Keratinocyte (primary cell): Measurements from ENCODE around the gene ZBTB45. TPM values are rescaled to one million over a fixed set of nuclear protein-coding genes. Genes with fewer than 3 reads are reported as not detected.

ENCODE experiments used
- DNase-seq: peaks from one replicate; pipeline ENCODE4 v3.0.0-alpha.2; 2011; ENCODE audit warnings: low read depth, missing footprints, low spot score
- FAIRE-seq: peaks from 2 replicates; lab custom pipeline; 2011; peaks lifted over from hg19 to GRCh38; lab: Jason Lieb, UNC
- H2AFZ ChIP-seq: 2 replicates; pipeline ENCODE4 v1.6.0; 2012; ENCODE audit warnings: low read length, control low read depth, inconsistent platforms; ENCODE audit not compliant: control insufficient read depth
- H3K27ac ChIP-seq: 2 replicates; pipeline ENCODE4 v1.5.1; 2011; ENCODE audit warnings: low read length; ENCODE audit not compliant: control insufficient read depth, insufficient read depth
- H3K27me3 ChIP-seq: 3 replicates; pipeline ENCODE4 v1.6.0; 2011; ENCODE audit warnings: low read length; ENCODE audit not compliant: control insufficient read depth, insufficient read depth; ENCODE audit errors: extremely low read depth
- H3K36me3 ChIP-seq, 2 experiments: 2 replicates in 1 of 2; 3 replicates in 1 of 2; pipeline ENCODE4 v1.5.1; 2011; ENCODE audit warnings: low read length in 2 of 2, mild to moderate bottlenecking in 1 of 2; ENCODE audit not compliant: control insufficient read depth in 2 of 2, insufficient read depth in 2 of 2; ENCODE audit errors: extremely low read depth in 1 of 2
- H3K4me1 ChIP-seq: 3 replicates; pipeline ENCODE4 v1.5.1; 2011; ENCODE audit warnings: low read length; ENCODE audit not compliant: control insufficient read depth, insufficient read depth; ENCODE audit errors: extremely low read depth
- H3K4me2 ChIP-seq: 3 replicates; pipeline ENCODE4 v1.6.0; 2011; ENCODE audit warnings: low read depth, low read length; ENCODE audit not compliant: control insufficient read depth, insufficient read depth; ENCODE audit errors: extremely low read depth
- H3K4me3 ChIP-seq, 3 experiments: fragments of 200-600 bp in 1 of 3; sonication (generic) in 1 of 3; 2 replicates in 2 of 3; 3 replicates in 1 of 3; pipeline ENCODE4 v1.5.1; 2011 to 2016; ENCODE audit warnings: low read length in 3 of 3, mild to moderate bottlenecking in 3 of 3, control low read depth in 2 of 3, inconsistent platforms in 1 of 3, low read depth in 1 of 3, mixed read lengths in 1 of 3, mixed run types in 1 of 3, moderate library complexity in 1 of 3; ENCODE audit not compliant: control insufficient read depth in 2 of 3, insufficient read depth in 2 of 3; ENCODE audit errors: extremely low read depth in 1 of 3
- H3K79me2 ChIP-seq: 2 replicates; pipeline ENCODE4 v1.6.0; 2012; ENCODE audit warnings: low read length; ENCODE audit not compliant: control insufficient read depth, insufficient read depth
- H3K9ac ChIP-seq: 3 replicates; pipeline ENCODE4 v1.6.0; 2011; ENCODE audit warnings: low read length; ENCODE audit not compliant: control insufficient read depth, insufficient read depth; ENCODE audit errors: extremely low read depth
- H3K9me1 ChIP-seq: 3 replicates; pipeline ENCODE4 v1.6.0; 2011; ENCODE audit warnings: low read length; ENCODE audit not compliant: control insufficient read depth, insufficient read depth; ENCODE audit errors: extremely low read depth
- H3K9me3 ChIP-seq: 2 replicates; pipeline ENCODE4 v1.5.1; 2012; ENCODE audit warnings: low read depth, low read length; ENCODE audit not compliant: control insufficient read depth
- H4K20me1 ChIP-seq: 3 replicates; pipeline ENCODE4 v1.6.0; 2011; ENCODE audit warnings: low read length; ENCODE audit not compliant: control insufficient read depth, insufficient read depth; ENCODE audit errors: extremely low read depth
- CTCF ChIP-seq, 3 experiments: IDR thresholded peaks in 1 of 3; conservative IDR thresholded peaks in 1 of 3; optimal IDR thresholded peaks in 1 of 3; 2 replicates in 2 of 3; 3 replicates in 1 of 3; pipeline versions ENCODE3 to v1.5.1; 2011; ENCODE audit warnings: low read length in 3 of 3, mild to moderate bottlenecking in 3 of 3, moderate library complexity in 2 of 3, control low read depth in 1 of 3, inconsistent platforms in 1 of 3; ENCODE audit not compliant: insufficient read depth in 2 of 3; ENCODE audit errors: extremely low read depth in 1 of 3
- EZH2 ChIP-seq: IDR thresholded peaks from one replicate; pipeline ENCODE4 v1.6.1; 2012; ENCODE audit warnings: inconsistent platforms, mild to moderate bottlenecking, low read length, moderate library complexity
- dilution Hi-C: fragments of 300-500 bp; cut with MboI; formaldehyde crosslinking; loops from one replicate; pipeline ENCODE4 v1.7.0; 2020; ENCODE audit warnings: low sequenced_read_pairs; ENCODE audit not compliant: extremely low pct_ligation_motif_present
- polyA plus RNA-seq, 5 experiments: library from polyadenylated mRNA; depleted of rRNA in 3 of 5; stranded (reverse) in 3 of 5; stranded (forward) in 1 of 5; unstranded in 1 of 5; fragments of >200 nt; gene quantifications; 1 replicate in 1 of 5; 2 replicates in 3 of 5; 3 replicates in 1 of 5; pipeline versions ENCODE4 v1.2.1 to v1.2.3, GENCODE V29; 2011 to 2012; ENCODE audit warnings: missing spikeins in 2 of 5, low read depth in 1 of 5, low replicate concordance in 1 of 5

The ZBTB45 gene
- polyA plus RNA-seq, 1 donor (not counting 4 experiments of a cell fraction or from before 2014, with no cell fraction given) = 3.1 TPM

- peak overlapping the region; percentile 96 for H3K27ac ChIP-seq
- peak overlapping the region; percentile 75 to 95 (median 92) for H3K4me3 ChIP-seq
- peaks cover 12 to 17% of the 10 kb centered on the region in 2 experiments for H3K36me3 ChIP-seq
- peaks cover 27% of the 10 kb centered on the region for H3K79me2 ChIP-seq
- no peaks in the 10 kb centered on the region for H3K9me1 ChIP-seq
- peaks cover 4% of the 10 kb centered on the region for H3K27me3 ChIP-seq
- FAIRE-seq (no peak), DNase-seq (no peak)
- no peak for TF ChIP-seq EZH2
- TF ChIP-seq CTCF (optimal IDR thresholded peaks at IDR 0.05 in 1 of 3, IDR thresholded peaks at IDR 0.05 in 1 of 3, conservative IDR thresholded peaks at IDR 0.05 in 1 of 3; ENCODE audit: extremely low read depth in 1 of 3, insufficient read depth in 2 of 3, low read length in 3 of 3) = no peak
- peaks cover 38% of the 10 kb centered on the region for H3K4me1 ChIP-seq
- H4K20me1 ChIP-seq = no peaks in the 10 kb centered on the region
- dilution Hi-C loops = no loop called here
- peak overlapping the region; percentile 98 for H3K4me2 ChIP-seq
- no peaks in the 10 kb centered on the region for H3K9me3 ChIP-seq
- H2AFZ ChIP-seq = no peak overlapping the region
- H3K9ac ChIP-seq = peak overlapping the region; percentile 98
Observed at GRCh38 chr19:58560007-58560887, 40.6 kb upstream of the ZBTB45 start.

- FAIRE-seq (peak; percentile 77), DNase-seq (no peak)
- no peak for TF ChIP-seq CTCF (optimal IDR thresholded peaks at IDR 0.05 in 1 of 3, IDR thresholded peaks at IDR 0.05 in 1 of 3, conservative IDR thresholded peaks at IDR 0.05 in 1 of 3; ENCODE audit: extremely low read depth in 1 of 3, insufficient read depth in 2 of 3, low read length in 3 of 3)
- no peak for TF ChIP-seq EZH2
- dilution Hi-C loops = no loop called here
- Histone ChIP-seq H3K9me3 (no peaks in the 10 kb centered on the region), H3K4me2 (peak overlapping the region; percentile 98), H3K4me1 (peaks cover 40% of the 10 kb centered on the region), H3K27ac (peak overlapping the region; percentile 96), H3K36me3 (peaks cover 13 to 17% of the 10 kb centered on the region in 2 experiments), H2AFZ (peak overlapping the region; percentile 90), H3K9me1 (no peaks in the 10 kb centered on the region), H3K4me3 (peak overlapping the region; percentile 75 to 95 (median 92)), H4K20me1 (no peaks in the 10 kb centered on the region), H3K79me2 (peaks cover 32% of the 10 kb centered on the region), H3K27me3 (peaks cover 4% of the 10 kb centered on the region), H3K9ac (peak overlapping the region; percentile 98)
Observed at GRCh38 chr19:58559275-58560006, 39.8 kb upstream of the ZBTB45 start.
